Stimulated activated CD4-positive, alpha-beta T cell treated with anti-CD3 and anti-CD28 coated beads, Interleukin-4, amount 100 ng/mL, for 48 hours (primary cell): ENCODE results near the gene STAMBPL1.

Experiments
- DNase-seq, 2 donors: peaks; one replicate each; pipeline ENCODE4 v3.0.0-alpha.2; 2020; ENCODE audit warnings: low read depth in 2 of 2

The STAMBPL1 gene

DNA sequence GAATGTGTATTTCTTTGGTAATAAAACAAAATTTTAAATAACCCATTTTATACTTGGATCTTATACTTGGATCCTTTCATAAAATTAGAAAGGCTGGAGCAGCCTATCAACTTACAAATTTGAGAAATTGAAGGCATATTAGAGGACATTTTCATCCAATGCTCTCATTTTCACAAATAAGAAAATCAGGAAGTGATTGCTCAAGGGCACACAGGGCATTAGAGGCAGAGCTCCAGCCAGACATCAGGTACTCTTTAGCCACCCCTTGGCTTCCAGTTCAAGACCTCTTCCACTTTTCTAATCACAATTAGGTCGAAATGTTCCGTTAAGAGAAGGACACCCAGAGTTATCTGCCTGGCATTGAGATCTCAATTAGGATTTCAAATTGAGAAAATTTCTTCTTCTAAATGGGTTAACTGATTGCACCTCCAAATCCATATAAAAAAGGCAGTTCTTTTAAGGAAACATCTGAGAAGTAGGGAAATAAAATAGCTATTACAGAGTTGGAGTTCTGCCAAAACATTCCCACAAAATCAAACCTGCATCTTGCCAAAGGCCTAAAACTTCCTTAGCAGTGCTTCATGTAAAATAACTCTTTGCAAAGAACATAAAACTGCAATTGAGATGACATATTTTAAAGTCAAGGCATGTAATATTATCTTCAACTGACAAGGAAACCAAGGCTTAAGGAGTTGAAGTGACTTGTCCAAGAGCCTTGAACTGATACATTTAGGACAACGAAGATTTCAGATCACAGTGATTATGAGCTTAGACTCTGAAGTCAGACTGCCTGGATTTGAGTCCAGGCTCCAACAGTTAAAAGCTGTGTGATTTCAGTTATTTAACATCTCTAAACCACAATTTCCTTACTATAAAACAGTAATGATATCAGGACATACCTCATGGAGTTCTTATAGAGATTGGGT lies 70.1 kb downstream of the STAMBPL1 start:
- DNase-seq, result no peak

DNA sequence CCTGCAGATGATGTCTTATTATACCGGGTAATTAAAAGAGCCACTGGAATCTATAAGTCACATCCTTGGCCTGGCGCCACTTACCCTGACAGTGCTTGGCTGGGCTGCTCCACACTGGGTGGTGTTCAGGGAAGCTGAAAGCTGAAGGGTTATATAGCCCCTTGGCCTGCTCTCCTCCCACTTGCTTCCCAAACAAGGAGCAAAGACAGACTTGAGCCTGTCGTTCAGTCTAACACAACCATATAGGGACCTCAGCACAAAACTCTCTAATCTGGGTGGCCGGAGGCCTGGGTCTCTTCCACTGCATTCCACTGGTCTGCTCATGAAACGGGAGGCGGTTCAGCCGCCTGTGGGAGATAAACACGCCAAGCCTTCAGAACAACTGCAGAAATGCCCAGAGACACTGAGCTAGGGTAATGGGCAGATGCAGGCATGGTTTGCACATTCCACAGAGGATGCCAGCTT lies 72.6 kb downstream of the STAMBPL1 start, which contains the start of gene ACTA2:
TSS of gene ACTA2 (minus strand) at position 127 of the 465 bp plus-strand sequence. CDS start 3,843 bp downstream, outside the sequence.
- no peak for DNase-seq

DNA sequence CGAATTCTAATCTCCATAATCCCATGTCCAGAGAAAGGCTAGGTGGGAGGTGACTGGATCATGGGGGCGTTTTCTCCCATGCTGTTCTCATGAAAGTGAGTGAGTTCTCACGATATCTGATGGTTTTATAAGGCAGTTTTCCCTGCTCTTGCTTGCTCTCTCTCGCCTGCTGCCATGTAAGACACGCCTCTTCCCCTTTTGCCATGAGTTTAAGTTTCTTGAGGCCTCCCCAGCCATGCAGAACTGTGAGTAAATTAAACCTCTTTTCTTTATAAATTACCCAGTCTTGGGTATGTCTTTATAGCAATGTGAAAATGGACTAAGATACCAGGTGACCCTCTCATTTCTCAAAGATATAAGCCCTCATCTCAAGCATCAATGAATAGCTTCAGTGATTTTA lies 73.6 kb downstream of the STAMBPL1 start:
- DNase-seq, result no peak

DNA sequence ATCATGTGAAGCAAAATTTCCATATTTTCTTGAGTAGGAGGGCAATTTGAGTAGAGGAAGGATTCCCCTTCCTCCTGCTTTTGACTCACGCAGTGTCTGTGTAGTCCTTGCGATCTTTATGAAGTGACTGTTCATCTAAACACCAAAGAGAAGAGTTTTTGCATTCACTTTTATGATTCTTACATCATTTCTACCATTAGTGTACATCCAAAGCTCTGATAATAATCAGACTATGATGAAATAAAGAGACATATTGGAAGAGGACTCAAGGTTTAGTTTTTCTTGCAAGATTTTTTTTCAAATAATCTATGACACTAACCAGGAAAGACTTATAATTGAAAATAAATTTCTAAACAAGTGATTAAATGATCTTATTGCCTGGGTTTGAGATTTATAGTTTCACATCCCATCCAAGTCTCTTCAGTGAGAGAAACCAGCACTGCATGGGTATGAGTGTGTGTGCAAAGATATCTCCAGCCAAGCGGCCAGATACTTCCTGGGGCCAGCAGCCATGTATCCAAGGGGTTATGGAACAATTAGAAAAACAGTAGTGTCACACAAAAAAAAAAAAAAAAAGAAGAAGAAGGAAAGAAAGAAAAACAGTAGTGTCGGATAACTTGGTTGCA lies 74.5 kb downstream of the STAMBPL1 start:
- DNase-seq, result no peak

DNA sequence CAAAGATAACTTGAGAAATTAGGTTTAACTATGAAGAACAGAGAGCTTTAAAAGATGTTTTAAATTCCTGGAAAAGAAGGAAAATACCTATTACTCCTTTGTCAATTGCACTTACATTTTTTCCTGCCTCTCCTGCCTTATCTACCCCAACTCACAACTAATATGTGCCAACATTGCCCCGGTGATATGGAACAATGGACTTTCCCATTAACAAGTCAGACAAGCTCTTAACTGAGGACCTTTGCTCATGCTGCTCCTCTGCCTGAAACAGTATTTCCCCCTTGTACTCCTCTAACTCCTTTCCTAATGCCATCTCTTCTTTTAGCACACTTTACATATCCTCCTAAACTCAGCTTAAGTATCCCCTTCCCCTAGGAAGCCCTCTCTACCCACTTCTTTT lies 77.3 kb downstream of the STAMBPL1 start:
- DNase-seq, result no peak

DNA sequence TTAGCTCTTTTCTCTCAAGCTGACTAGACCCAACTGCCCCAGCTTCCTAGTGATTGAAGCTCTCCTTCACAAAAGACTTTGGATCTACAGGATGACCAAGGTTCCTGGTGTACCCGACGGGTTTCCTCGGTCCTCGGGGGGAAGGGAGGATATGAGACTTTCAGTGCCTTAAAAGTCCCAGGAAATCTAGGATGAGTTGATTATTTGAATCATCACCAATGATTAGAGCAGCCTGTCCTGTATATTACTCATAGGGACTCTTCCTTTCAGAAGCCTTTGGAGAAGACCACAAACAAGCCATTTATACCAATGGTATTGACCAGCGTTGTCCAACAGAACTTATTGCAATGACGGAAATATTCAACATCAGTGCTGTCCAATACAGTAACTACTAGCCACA lies 78.7 kb downstream of the STAMBPL1 start:
- DNase-seq, result no peak

DNA sequence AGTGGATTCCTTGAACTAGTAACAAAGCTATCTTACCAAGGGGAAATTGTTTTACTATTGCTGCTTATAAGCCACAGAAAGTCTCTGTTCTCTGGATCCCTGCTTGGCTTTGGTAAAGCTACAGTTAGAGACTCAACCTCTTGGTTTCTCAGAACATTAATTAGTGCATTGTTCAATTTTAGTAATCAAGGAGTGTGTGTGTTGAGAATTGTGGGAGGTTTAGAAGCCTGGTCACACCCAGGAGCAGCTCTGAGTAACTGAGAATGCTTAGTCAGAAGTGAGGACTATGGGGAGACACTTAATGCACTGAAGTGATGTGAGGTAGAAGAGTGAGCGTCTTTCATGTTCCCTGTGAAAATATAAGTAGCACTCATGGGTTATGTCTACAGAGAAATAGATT lies 80.8 kb downstream of the STAMBPL1 start:
- DNase-seq, result no peak

DNA sequence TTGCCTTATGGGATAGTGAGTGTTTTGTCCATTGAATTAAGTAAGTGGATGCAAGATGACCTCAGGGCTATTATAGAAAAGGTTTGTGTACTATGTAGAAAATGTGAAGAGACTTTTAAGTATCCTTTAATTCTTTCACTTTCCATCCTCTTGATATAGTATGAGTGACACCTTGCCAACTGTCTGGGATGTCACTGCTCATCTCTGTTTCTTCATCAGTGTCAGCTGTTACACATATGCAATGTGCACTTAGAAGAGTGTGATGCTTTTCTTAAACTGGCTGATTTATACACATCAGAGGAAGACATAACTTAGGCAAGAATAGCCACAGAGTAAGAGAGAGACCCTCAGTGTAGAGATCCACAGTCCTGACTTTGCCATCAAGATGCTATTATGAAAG lies 81.2 kb downstream of the STAMBPL1 start:
- no peak for DNase-seq

DNA sequence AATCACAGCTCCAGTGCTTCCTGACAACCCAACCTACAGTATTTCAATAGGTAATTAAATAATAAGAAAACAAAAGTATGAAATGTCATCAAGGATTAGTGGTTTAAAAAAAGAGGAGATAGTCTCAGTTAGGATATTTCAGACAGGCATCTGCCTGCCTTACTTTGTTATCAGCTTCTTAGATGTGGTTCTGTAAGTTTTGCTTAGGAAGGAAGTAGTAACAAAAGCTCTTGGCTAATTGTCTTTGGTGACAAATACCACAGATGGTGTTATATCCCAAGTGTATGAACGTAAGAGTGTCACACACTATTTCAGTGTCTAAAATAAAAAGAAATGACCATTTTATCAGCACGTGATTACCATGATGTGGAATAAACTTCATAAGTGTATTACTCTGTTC lies 82.3 kb downstream of the STAMBPL1 start:
- no peak for DNase-seq

DNA sequence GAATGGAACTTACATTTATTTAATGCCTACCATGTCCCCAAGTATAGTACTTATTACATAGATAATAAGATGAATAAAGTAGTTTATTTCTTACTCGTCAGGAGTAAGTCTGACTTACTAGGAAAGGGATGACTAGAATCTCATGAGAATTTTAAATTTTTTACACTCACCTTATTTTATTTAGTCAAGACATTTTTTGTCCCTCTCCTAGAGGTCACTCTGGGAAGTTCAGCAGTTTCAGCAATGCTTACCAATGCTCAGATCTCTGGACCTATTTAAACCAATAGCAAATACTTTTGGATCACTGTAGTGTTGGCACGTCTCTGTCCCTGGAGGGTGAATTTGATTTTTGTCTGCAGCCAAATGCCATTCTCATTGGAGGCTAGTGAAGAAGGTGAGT lies 83.3 kb downstream of the STAMBPL1 start:
- DNase-seq, result no peak

DNA sequence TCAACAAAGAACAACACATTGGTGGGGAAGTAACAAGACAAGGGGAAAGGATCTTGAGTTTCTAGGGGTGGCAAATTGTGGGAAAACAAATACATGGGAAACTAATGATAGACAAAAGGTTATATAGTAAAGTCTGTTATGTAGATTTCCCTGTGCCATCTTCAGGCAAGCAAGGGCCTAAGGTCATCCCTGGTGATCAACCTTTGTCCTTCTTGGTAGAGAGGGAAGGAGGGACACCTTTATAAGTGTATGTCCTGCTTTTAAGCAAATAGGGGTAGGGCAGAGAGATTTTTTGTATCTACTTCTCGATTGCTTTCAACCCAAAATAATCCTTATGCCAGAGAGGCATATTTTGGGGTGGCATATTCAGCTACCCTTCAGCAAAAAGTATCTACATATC lies 84.3 kb downstream of the STAMBPL1 start:
- DNase-seq, result no peak

DNA sequence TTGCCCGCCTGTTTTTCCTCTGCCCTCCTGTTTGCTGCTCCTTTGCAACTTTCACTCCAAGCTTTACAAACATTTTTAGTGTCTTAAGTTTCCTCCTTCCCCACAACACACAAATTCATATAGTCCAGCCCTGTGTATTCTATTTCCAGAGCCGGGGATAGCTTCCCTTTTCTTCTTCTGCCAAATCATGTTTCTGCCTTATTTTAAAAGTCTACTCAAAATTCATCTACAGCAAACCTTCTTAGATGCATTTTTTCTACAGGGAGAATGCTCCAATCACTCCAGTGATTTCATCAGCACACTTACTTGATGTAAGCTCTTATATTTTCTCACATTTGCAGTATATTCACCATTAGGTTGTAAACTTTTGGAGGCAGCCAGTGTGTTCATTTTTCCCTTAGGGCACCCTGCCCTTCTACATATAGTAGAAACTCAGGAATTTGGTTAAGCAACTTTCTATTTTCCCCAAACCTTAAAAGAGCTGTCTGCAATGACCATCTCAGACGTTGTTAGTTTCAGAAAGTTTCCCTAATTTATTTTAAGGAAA lies 84.9 kb downstream of the STAMBPL1 start:
- DNase-seq, result no peak

DNA sequence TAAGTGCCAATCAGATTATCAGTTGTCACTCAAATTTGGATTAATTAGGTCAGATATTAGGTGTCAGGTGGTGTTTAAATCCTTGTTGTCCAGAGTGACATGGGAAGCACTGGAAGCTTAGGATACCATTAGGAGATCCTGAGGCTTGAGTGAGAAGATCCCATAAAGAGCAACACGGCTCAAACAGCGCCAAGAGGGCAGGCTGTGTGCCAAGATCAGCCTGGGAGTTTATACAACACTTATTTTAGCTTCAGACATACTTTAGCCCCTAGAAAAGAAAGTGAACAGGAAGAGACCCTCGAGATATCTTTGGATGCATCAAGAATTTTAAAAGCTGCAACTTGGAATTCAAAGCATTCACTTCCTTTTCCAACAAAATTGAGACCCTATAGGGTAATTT lies 86.8 kb downstream of the STAMBPL1 start:
- no peak for DNase-seq

DNA sequence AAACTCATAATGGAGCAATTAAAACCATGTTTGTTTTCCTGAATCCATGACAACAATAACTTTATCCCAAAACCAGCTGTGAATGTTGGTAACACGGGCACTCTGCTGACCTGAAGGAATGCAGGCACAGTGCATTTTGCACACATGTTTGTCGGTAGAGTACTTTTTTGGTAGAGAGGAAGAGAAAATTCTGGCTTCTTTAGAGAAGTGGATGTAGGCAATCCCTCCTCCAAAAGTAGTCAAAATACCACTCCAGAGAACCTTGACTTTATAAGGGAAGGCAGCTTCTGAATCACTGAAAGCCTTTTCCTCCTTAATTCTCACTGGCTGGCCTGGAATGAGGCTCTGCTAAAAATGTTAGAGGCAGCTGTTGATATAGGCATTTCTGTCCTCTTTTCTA lies 88.3 kb downstream of the STAMBPL1 start:
- DNase-seq, result no peak

DNA sequence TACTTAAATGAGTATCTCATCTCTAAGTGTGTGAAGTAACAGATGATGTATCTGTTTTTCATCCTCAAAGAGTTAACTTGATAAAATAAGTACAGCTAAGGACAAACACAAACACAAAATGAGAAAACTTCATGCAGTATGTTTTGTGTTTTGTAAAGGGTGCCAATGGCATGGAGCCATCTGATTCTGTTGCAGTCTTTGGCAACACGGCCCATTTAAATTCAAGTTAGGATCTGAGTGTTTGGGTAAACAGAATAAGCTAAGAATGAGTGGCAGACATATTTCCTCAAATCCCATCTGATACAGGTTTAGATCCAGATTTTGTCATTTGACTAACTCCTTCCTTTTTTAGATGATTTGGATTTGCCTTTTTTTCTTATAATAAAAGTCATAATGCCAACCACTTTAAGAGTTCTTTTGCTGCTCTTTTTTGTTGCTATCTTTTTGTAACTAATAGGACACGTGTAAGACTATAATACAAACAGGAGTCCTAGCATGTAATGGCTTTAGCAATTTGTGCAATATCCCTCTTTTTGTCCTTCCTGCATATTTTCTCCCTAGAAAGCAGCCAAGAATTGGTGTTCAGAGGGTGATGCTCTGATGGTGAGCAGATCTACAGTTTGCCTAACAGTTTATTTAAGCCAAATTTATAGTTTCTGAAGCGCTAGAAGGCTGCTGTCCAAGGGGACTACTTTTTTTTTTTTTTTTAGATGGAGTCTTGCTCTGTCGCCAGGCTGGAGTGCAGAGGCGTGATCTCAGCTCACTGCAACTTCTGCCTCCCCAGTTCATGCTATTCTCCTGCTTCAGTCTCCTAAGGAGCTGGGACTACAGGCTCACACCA lies 91.4 kb downstream of the STAMBPL1 start:
- DNase-seq, result no peak
